Mesendoderm (in vitro differentiated cells): ENCODE data around the gene TMEM43.

Experiments used
- DNase-seq: peaks from one replicate; pipeline ENCODE4 v3.0.0; 2013
- H2AK5ac ChIP-seq: 2 replicates; pipeline ENCODE4 v1.6.1; 2013; ENCODE audit warnings: low read length, inconsistent platforms
- H2BK120ac ChIP-seq: 2 replicates; pipeline ENCODE4 v1.6.1; 2013; ENCODE audit warnings: low read depth, mild to moderate bottlenecking, low read length, moderate library complexity, mixed read lengths
- H2BK15ac ChIP-seq: replicated peaks from 2 replicates; pipeline ENCODE4 v1.6.1; 2013; ENCODE audit warnings: low read depth, mild to moderate bottlenecking, moderate library complexity
- H2BK5ac ChIP-seq: 2 replicates; pipeline ENCODE4 v1.6.1; 2013; ENCODE audit warnings: low read length, inconsistent platforms
- H3K18ac ChIP-seq: 2 replicates; pipeline ENCODE4 v1.6.1; 2013; ENCODE audit warnings: mild to moderate bottlenecking, low read length, mixed read lengths
- H3K23ac ChIP-seq: one replicate; pipeline ENCODE4 v1.6.1; 2013; ENCODE audit warnings: low read length
- H3K27ac ChIP-seq: 2 replicates; pipeline ENCODE4 v1.5.1; 2013; ENCODE audit warnings: low read depth, mild to moderate bottlenecking, inconsistent platforms, low read length, moderate library complexity
- H3K27me3 ChIP-seq: 2 replicates; pipeline ENCODE4 v1.6.1; 2013; ENCODE audit warnings: low read length, control low read depth, mild to moderate bottlenecking, inconsistent platforms; ENCODE audit not compliant: insufficient read depth, poor library complexity
- H3K36me3 ChIP-seq: 2 replicates; pipeline ENCODE4 v1.6.1; 2013; ENCODE audit warnings: low read length, inconsistent platforms; ENCODE audit not compliant: control insufficient read depth, insufficient read depth
- H3K4ac ChIP-seq: one replicate; pipeline ENCODE4 v1.6.1; 2013; ENCODE audit warnings: low read depth, mild to moderate bottlenecking, low read length, moderate library complexity
- H3K4me1 ChIP-seq: 2 replicates; pipeline ENCODE4 v1.6.1; 2013; ENCODE audit warnings: low read depth, low read length, inconsistent platforms; ENCODE audit not compliant: control insufficient read depth
- H3K4me2 ChIP-seq: 2 replicates; pipeline ENCODE4 v1.6.1; 2013; ENCODE audit warnings: low read length
- H3K4me3 ChIP-seq: 2 replicates; pipeline ENCODE4 v1.5.1; 2013; ENCODE audit warnings: mild to moderate bottlenecking, low read length
- H3K56ac ChIP-seq: one replicate; pipeline ENCODE4 v1.6.1; 2013; ENCODE audit warnings: low read length
- H3K79me1 ChIP-seq: 2 replicates; pipeline ENCODE4 v1.6.1; 2013; ENCODE audit warnings: low read length, inconsistent platforms
- H3K79me2 ChIP-seq: 2 replicates; pipeline ENCODE4 v1.6.1; 2013; ENCODE audit warnings: mild to moderate bottlenecking, low read length; ENCODE audit not compliant: control insufficient read depth, insufficient read depth
- H3K9ac ChIP-seq: 2 replicates; pipeline ENCODE4 v1.6.1; 2013; ENCODE audit warnings: low read length, inconsistent platforms
- H4K5ac ChIP-seq: one replicate; pipeline ENCODE4 v1.6.1; 2013; ENCODE audit warnings: low read length
- H4K8ac ChIP-seq: one replicate; pipeline ENCODE4 v1.6.1; 2013; ENCODE audit warnings: low read depth, mild to moderate bottlenecking, control low read depth, low read length, moderate library complexity
- WGBS: extraction: QIAGEN DNeasy Blood & Tissue Kit; methylation state at CpG from one replicate; pipeline ENCODE4 v1.1.7; 2013; ENCODE audit warnings: low lambda C conversion rate, missing lambda C conversion rate; ENCODE audit not compliant: insufficient coverage; ENCODE audit errors: extremely low coverage; 5-methylcytosine and 5-hydroxymethylcytosine counted together

The TMEM43 gene

DNA sequence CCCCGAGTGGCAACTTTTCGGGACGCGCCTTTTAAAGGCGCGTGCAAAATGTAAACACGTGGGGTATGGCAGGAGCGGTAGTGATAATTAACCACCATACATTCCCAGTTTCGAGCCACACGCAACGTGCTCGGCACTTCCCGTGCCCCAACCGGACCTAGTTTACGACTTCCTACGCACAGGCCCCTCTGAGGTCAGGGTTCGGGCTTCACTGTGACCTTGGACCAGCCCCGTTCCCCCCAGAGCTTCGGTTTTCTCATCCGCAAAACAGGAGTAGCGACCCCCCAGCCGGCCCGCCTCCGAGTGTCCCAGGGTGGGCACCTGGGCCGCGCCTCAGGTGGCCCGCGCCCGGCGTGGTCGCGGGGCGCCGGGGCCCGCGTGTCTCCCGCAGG lies 633 bp upstream of the TMEM43 start:
- H3K79me1 ChIP-seq = peaks cover 45% of the 10 kb centered on the region
- H3K4me3 ChIP-seq = peak overlapping the region; percentile 74
- peaks cover 7% of the 10 kb centered on the region for H3K4me1 ChIP-seq
- peak overlapping the region; percentile 92 for H3K9ac ChIP-seq
- peak overlapping the region; percentile 95 for H3K4me2 ChIP-seq
- H3K27me3 ChIP-seq = no peaks in the 10 kb centered on the region
- peak overlapping the region; percentile 93 for H3K18ac ChIP-seq
- no peak overlapping the region for H3K4ac ChIP-seq
- peak overlapping the region; percentile 36 for H3K27ac ChIP-seq
- DNase-seq = peak; percentile 66
- H4K8ac ChIP-seq = no peak overlapping the region
- no peaks in the 10 kb centered on the region for H3K36me3 ChIP-seq
- H2BK120ac ChIP-seq = peak overlapping the region; percentile 21
- H3K79me2 ChIP-seq = peaks cover 33% of the 10 kb centered on the region
- no peak overlapping the region for H3K23ac ChIP-seq
- H3K56ac ChIP-seq = peak overlapping the region; percentile 94
- H2BK15ac ChIP-seq = no peak overlapping the region
- no peak overlapping the region for H2BK5ac ChIP-seq
- peak overlapping the region; percentile 73 for H4K5ac ChIP-seq
- peak overlapping the region; percentile 48 for H2AK5ac ChIP-seq
- WGBS = no CpG with 5 or more reads among the region's 37 CpGs

DNA sequence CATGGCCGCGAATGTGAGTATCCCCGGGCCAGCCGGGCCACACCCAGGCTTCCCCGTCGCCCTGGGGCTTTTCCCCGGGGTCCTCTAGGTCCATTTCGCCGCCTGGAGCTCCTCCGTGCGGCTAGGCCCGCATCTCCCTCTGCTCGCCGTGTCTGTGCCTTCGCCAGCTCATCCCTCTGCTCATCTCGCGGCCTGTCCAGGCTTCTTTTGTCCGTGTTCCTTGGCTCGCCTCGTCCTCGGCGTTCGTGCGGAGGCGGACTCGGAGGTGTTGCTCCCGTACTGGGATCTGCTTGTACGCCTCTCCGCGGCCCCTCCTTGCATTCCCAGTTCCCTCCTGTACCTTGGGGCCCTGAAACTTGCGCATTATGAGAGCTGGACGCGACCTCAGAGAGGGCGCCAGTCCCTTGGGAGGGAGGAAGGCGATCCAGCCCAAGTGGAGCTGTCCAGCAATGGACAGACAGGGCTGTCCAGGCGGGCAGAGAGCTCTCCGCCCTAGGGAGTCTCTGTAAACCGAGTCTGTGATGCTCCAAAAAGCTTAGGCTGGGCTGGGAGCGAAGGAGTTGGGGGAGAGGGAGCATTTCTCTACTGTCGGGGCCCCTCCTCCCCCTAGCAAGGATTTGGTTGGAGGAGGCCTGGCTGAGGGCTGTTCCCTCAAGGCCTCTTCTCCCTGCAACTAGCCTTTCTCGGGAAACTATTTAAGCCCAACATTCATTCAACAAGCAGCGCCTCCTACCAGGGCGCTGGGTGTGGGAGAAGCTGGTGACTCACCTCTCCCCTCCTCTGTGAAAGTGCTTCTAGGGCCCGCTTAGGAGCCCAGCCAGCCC lies 553 bp downstream of the TMEM43 start:
- H3K4me1 ChIP-seq = peaks cover 7% of the 10 kb centered on the region
- no CpG with 5 or more reads among the region's 44 CpGs for WGBS

DNA sequence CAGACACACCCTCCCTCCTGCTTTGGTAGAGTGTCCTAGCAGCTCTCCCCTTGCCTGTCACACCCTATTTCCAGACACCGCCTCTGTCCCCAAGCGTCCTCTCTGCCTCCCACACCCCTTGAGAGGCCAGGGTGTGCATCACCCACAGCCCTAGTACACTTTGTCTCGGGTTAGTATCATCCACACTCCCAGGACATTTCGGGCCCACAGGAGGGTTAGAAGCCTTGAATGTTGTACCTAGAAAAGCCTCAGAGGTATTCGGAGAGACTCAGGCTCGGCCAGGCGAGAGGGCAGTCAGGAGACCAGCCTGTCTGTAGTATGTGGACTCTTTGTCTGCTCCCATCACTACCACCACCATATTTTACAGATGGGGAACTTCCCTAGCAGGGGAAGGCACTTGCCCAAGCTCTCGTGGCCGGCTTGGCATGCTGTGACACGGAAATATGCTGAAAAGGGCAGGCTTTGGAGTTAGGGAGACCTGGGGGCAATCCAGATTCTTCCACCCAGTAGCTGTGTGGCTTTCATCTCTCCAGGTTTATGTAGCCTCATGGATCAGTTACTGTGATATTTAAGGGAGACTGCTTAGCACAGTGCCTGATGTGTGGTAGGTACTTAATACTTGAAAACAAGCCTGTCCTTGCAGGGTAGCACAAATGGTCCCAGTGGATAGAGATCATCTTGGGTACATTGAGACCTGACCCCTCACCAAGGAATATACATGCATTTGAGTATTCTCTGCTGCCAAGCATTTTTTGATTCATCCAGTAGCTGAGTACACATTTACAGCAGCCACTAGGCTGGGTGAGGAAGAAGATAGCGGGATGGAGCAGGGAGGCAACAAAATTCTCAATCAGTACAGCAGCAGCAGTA lies 1.4 kb downstream of the TMEM43 start:
- H3K4me2 ChIP-seq = peak overlapping the region; percentile 93
- H3K4me3 ChIP-seq = peak overlapping the region; percentile 88
- no peak overlapping the region for H3K27ac ChIP-seq
- H3K9ac ChIP-seq = peak overlapping the region; percentile 95
- no peak overlapping the region for H3K23ac ChIP-seq
- no peak overlapping the region for H2BK5ac ChIP-seq
- H4K5ac ChIP-seq = no peak overlapping the region
- H2BK120ac ChIP-seq = no peak overlapping the region
- peaks cover 7% of the 10 kb centered on the region for H3K4me1 ChIP-seq
- no peak overlapping the region for H2BK15ac ChIP-seq
- no peak overlapping the region for H4K8ac ChIP-seq
- H3K79me1 ChIP-seq = peaks cover 41% of the 10 kb centered on the region
- H3K4ac ChIP-seq = no peak overlapping the region
- WGBS = no CpG with 5 or more reads among the region's 11 CpGs
- no peak overlapping the region for H3K18ac ChIP-seq
- H2AK5ac ChIP-seq = no peak overlapping the region
- H3K79me2 ChIP-seq = peaks cover 33% of the 10 kb centered on the region
- H3K27me3 ChIP-seq = no peaks in the 10 kb centered on the region
- no peak for DNase-seq
- peaks cover 3% of the 10 kb centered on the region for H3K36me3 ChIP-seq
- peak overlapping the region; percentile 95 for H3K56ac ChIP-seq

More for the DNA sequence above, 553 bp downstream of the TMEM43 start:
- peak overlapping the region; percentile 15 for H3K18ac ChIP-seq
- H3K79me1 ChIP-seq = peaks cover 41% of the 10 kb centered on the region
- no peaks in the 10 kb centered on the region for H3K27me3 ChIP-seq
- no peak overlapping the region for H2BK120ac ChIP-seq
- peak overlapping the region; percentile 95 for H3K9ac ChIP-seq
- H3K79me2 ChIP-seq = peaks cover 33% of the 10 kb centered on the region
- H3K4me3 ChIP-seq = peak overlapping the region; percentile 88
- peak overlapping the region; percentile 95 for H3K56ac ChIP-seq
- peak overlapping the region; percentile 34 for H3K27ac ChIP-seq
- peaks cover 3% of the 10 kb centered on the region for H3K36me3 ChIP-seq
- H2BK15ac ChIP-seq = no peak overlapping the region
- peak overlapping the region; percentile 53 for H3K23ac ChIP-seq
- no peak overlapping the region for H4K8ac ChIP-seq
- H3K4me2 ChIP-seq = peak overlapping the region; percentile 93
- H3K4ac ChIP-seq = no peak overlapping the region
- H4K5ac ChIP-seq = no peak overlapping the region
- DNase-seq = peak; percentile 96
- no peak overlapping the region for H2BK5ac ChIP-seq
- H2AK5ac ChIP-seq = no peak overlapping the region

DNA sequence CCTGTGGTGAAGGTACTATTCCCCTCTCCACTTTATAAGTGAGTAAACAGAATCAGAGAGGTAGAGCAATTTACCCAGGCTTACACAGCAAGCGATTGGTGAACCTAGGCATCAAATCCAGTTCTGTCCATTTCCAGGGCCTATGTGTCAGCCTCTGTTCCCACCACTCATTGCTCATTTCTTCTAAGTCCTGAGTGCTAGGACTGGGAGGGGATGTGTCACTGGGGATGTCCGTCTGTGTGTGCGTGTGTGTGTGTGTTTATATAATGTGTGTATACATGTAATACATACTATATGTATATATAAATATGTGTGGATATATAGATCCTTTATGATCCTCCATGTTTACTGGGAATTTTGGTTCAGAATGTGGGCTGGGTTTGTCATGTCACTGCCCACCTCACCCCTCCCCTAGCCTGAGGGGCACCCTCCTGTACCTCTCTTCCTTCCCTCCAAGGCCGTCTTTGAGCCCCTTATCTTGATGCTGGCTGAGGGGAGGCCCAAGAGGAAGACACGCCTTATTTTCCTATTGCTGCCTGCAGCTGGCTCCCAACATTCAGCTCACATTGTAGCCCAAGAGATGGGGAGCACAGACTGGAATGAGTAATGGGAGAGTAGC lies 2.1 kb downstream of the TMEM43 start:
- Histone ChIP-seq H3K18ac (no peak overlapping the region), H3K4me3 (no peak overlapping the region), H3K4me1 (peaks cover 7% of the 10 kb centered on the region), H3K4ac (no peak overlapping the region), H2BK5ac (no peak overlapping the region), H3K79me2 (peaks cover 33% of the 10 kb centered on the region), H3K56ac (no peak overlapping the region), H2AK5ac (no peak overlapping the region), H4K8ac (no peak overlapping the region), H3K4me2 (no peak overlapping the region), H3K36me3 (peaks cover 5% of the 10 kb centered on the region), H3K27ac (no peak overlapping the region), H2BK120ac (no peak overlapping the region), H2BK15ac (no peak overlapping the region), H4K5ac (no peak overlapping the region), H3K9ac (peak overlapping the region; percentile 6), H3K27me3 (no peaks in the 10 kb centered on the region), H3K23ac (no peak overlapping the region), H3K79me1 (peaks cover 40% of the 10 kb centered on the region)
- WGBS = no CpG with 5 or more reads among the region's 5 CpGs
- DNase-seq = no peak

DNA sequence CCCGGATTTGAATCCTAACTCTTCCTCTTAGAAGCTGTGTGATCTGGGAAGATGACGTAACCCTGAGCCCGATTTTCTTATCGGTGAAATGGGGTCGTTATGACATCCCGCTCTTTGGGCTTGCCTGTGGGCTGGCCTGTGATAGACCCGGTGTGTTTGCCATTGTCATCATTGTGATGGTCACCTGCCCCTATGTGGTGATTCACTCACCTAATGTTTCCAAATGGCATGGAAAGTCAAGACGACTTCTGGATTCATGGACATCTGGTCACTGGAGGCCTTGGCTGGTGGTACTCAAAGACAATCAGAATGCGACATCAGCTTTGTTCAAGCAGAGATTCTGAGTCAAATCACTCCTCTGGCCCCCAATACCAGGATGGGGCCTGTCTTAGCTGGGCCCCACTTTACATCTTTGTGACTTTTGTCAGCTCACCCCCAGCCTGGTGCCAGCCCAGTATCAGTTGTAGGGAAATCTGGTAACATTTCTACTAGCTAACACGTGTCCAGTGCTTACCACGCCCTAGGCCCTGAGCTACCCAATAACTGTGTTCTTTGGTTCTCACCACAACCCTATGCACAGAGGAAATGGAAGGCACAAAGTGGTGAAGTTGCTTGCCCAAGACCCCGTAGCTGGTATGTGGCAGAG lies 2.8 kb downstream of the TMEM43 start:
- no peak overlapping the region for H3K4ac ChIP-seq
- H3K79me2 ChIP-seq = peaks cover 30% of the 10 kb centered on the region
- H3K18ac ChIP-seq = no peak overlapping the region
- H3K56ac ChIP-seq = no peak overlapping the region
- H4K5ac ChIP-seq = no peak overlapping the region
- no peak overlapping the region for H4K8ac ChIP-seq
- H3K27me3 ChIP-seq = no peaks in the 10 kb centered on the region
- no peak overlapping the region for H3K9ac ChIP-seq
- peaks cover 7% of the 10 kb centered on the region for H3K4me1 ChIP-seq
- H3K79me1 ChIP-seq = peaks cover 34% of the 10 kb centered on the region
- H2AK5ac ChIP-seq = no peak overlapping the region
- H3K23ac ChIP-seq = no peak overlapping the region
- H3K27ac ChIP-seq = no peak overlapping the region
- no peak overlapping the region for H2BK5ac ChIP-seq
- no CpG with 5 or more reads among the region's 12 CpGs for WGBS
- no peak overlapping the region for H3K4me2 ChIP-seq
- H2BK120ac ChIP-seq = no peak overlapping the region
- H3K36me3 ChIP-seq = peaks cover 8% of the 10 kb centered on the region
- no peak overlapping the region for H3K4me3 ChIP-seq
- no peak for DNase-seq
- no peak overlapping the region for H2BK15ac ChIP-seq
